ENCODE measurements around the gene C20orf173. TPM values are rescaled to one million over a fixed set of nuclear protein-coding genes. Genes with fewer than 3 reads are reported as not detected.
A peak's percentile ranks its signal among the peaks of the same experiment; 100 is the strongest.

Gene C20orf173
- total and polyA plus RNA-seq, 12 donors = not detected

GRCh38 chr20:35490736-35491181 lies 38.7 kb downstream of the C20orf173 start:
- no peaks in the 10 kb centered on the region for H3K9me3 ChIP-seq (replicated peaks in 1 of 3)
- intact Hi-C loops (cut with DNase I) = no loop called here
- H3K4me1 ChIP-seq (replicated peaks in 1 of 2) = no peaks in the 10 kb centered on the region
- peak in 1 of 7 donors; percentile 29 for DNase-seq
- no peaks in the 10 kb centered on the region for H3K27me3 ChIP-seq
- WGBS, 4 donors = 70 to 80% (median 76%) methylated on average over 5 to 6 of the region's 6 CpGs
- TF ChIP-seq CTCF (IDR thresholded peaks at IDR 0.05) = no peak
- TF ChIP-seq POLR2A (IDR thresholded peaks at IDR 0.05) = no peak
- peaks cover 0 to 33% of the 10 kb centered on the region in 2 donors for H3K36me3 ChIP-seq (replicated peaks in 1 of 2)
- peak overlapping the region in 1 of 5 donors; percentile 54 for H3K27ac ChIP-seq
- H3K4me3 ChIP-seq = peak overlapping the region in 1 of 4 donors; percentile 25

- H3K36me3 ChIP-seq (replicated peaks in 1 of 2) = peaks cover 0 to 22% of the 10 kb centered on the region in 2 donors
Observed at GRCh38 chr20:35489717-35490116, 39.7 kb downstream of the C20orf173 start.

GRCh38 chr20:35487479-35487878 lies 42.0 kb downstream of the C20orf173 start:
- Histone ChIP-seq H3K36me3 (replicated peaks in 1 of 2) (peaks cover 0 to 7% of the 10 kb centered on the region in 2 donors), H3K4me1 (replicated peaks in 1 of 2) (no peaks in the 10 kb centered on the region), H3K27ac (no peak overlapping the region), H3K27me3 (no peaks in the 10 kb centered on the region), H3K9me3 (replicated peaks in 1 of 3) (no peaks in the 10 kb centered on the region), H3K4me3 (no peak overlapping the region)
- TF ChIP-seq CTCF (IDR thresholded peaks at IDR 0.05) (no peak), POLR2A (IDR thresholded peaks at IDR 0.05) (no peak)
- intact Hi-C loops (cut with DNase I) = no loop called here
- DNase-seq = no peak
- WGBS, 4 donors = 98 to 100% (median 100%) methylated on average over 4 of the region's 4 CpGs

More at GRCh38 chr20:35489717-35490116, 39.7 kb downstream of the C20orf173 start:
- no peak for TF ChIP-seq CTCF (IDR thresholded peaks at IDR 0.05)
- TF ChIP-seq POLR2A (IDR thresholded peaks at IDR 0.05) = no peak
- no peak for DNase-seq
- intact Hi-C loops (cut with DNase I) = no loop called here
- Histone ChIP-seq H3K27me3 (no peaks in the 10 kb centered on the region), H3K9me3 (replicated peaks in 1 of 3) (no peaks in the 10 kb centered on the region), H3K4me1 (replicated peaks in 1 of 2) (no peaks in the 10 kb centered on the region), H3K4me3 (no peak overlapping the region), H3K27ac (no peak overlapping the region)
- 87 to 96% (median 91%) methylated on average over 4 to 5 of the region's 5 CpGs for WGBS, 4 donors

DNA sequence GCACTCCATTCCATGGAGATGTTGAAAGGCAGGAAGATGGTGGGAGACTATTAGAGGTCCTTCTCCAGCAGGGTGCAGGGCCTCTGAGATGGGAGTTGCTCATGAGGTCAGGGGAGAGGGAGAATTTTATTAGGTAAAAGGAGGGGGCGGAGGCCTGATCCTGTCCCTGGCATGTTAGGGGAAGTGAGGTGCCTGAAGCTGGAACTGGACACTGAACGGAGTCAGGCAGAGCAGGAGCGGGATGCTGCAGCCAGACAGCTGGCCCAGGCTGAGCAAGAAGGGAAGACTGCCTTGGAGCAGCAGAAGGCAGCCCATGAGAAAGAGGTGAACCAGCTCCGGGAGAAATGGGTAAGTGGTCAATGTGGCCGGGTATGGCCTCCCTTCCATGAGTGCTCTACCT lies 49.7 kb downstream of the C20orf173 start:
- TF ChIP-seq CTCF (IDR thresholded peaks at IDR 0.05) (no peak), POLR2A (IDR thresholded peaks at IDR 0.05) (no peak)
- intact Hi-C loops (cut with DNase I) = loop anchor here in 1 of 2 donors (10.0 kb wide), 1 partner anchor 205 kb away; no protein-coding TSS in a partner anchor
- Histone ChIP-seq H3K4me3 (no peak overlapping the region), H3K4me1 (replicated peaks in 1 of 2) (no peaks in the 10 kb centered on the region), H3K36me3 (replicated peaks in 1 of 2) (peaks cover 0 to 59% of the 10 kb centered on the region in 2 donors), H3K9me3 (replicated peaks in 1 of 3) (no peaks in the 10 kb centered on the region), H3K27ac (no peak overlapping the region), H3K27me3 (no peaks in the 10 kb centered on the region)
- DNase-seq = no peak
- WGBS, 4 donors = 93 to 97% (median 96%) methylated on average over 5 of the region's 5 CpGs
